GM21737 (cell line): Measurements from ENCODE around the gene ARHGEF16.

Experiments
- ATAC-seq: cut with Tn5 transposase; IDR thresholded peaks from one replicate; pipeline ENCODE4 v1.9.1; 2021; ENCODE audit warnings: mild to moderate bottlenecking, moderate library complexity; ENCODE audit not compliant: unreplicated experiment

The ARHGEF16 gene

DNA sequence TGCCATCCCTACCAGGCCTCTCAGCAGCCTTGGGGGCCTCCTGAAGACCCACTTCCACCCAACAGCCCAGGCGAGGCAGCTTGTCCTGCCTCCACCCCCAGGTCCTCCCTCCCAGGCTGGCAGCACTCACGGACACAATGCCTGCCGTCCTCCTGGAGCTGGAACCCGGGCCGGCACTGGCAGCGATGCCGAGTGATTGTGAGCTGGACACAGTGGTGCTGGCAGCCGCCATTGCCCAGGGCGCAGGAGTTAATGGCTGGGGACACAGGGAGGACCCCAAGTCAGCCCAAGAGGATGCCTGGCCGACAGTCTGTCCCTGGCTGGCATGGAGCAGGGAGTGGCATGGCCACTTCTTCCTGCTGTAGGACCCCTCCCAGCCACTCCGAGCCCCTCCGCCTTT is 60.8 kb downstream of the ARHGEF16 start:
- no peak for ATAC-seq

- no peak for ATAC-seq
Observed at GRCh38 chr1:3515774-3516480, 61.5 kb downstream of the ARHGEF16 start.

GRCh38 chr1:3516481-3516869 is 62.0 kb downstream of the ARHGEF16 start:
- ATAC-seq = no peak

- no peak for ATAC-seq
Observed at GRCh38 chr1:3516911-3517675, 62.6 kb downstream of the ARHGEF16 start.

DNA sequence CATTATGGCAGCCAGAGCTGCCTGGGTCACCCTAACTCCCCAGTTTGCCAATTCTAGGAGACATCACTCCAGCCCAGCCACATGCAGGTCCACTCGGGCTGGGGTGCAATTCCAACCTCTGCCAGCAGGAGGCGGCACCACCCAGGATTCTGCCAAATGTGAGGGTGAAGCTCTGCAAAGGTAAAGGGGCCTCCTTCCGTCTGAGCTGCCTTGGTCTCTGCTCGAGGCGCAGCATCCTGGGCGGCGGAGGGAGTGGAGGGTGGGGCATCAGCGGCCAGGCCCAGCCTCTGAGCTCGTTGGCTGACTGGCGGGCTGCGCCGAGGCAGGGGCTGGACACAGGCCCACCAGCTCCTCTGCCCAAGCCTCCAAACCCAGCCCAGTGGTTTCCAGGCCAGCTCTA is 63.8 kb downstream of the ARHGEF16 start:
- ATAC-seq = no peak

DNA sequence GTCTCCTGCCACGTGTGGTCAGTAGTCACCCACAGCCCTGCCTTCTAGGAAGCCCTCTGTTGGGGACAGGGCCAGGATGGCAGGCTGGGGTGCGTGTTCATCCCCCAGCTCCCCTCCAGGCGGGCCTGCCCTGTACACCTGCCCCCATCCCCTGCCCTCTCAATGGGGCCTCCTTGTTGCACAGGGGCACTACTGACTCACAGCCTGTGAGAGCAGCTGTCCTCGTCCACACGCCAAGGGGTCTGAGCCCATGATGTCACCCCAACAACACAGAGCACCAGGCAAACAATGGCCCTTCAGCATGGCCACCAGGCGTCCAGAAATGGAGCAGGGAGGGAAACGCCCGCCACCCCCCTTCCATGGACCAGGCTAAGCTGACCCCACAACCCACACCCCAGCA is 64.3 kb downstream of the ARHGEF16 start:
- ATAC-seq = no peak

DNA sequence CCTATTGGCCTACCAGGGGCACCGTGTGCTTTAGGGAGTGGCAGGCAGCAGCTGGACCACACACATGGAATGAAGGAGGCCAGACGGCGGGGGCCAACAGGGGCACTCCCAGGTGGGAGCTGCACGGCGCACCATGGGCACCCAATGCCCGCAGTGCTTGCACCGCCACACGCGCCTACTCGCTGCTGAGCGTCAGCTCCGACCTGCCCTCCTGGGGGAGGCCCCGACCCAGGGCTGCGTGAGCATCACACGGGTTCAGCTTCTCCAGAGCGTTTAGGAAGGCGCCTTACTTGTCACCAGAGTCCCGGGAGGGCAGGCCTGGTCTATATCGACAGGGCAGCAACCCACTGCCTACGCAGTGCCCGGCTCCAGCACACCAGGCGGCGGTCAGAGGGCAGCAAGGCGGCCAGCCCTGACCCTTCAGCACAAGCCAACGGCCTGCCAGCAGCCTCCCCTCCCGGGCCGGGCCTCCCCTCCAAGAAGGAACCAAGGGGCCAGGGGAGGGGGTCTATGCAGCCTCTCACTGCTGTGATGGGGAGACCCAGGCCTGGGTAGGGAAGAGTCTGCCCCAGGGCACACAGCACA is 64.9 kb downstream of the ARHGEF16 start:
- ATAC-seq = no peak

DNA sequence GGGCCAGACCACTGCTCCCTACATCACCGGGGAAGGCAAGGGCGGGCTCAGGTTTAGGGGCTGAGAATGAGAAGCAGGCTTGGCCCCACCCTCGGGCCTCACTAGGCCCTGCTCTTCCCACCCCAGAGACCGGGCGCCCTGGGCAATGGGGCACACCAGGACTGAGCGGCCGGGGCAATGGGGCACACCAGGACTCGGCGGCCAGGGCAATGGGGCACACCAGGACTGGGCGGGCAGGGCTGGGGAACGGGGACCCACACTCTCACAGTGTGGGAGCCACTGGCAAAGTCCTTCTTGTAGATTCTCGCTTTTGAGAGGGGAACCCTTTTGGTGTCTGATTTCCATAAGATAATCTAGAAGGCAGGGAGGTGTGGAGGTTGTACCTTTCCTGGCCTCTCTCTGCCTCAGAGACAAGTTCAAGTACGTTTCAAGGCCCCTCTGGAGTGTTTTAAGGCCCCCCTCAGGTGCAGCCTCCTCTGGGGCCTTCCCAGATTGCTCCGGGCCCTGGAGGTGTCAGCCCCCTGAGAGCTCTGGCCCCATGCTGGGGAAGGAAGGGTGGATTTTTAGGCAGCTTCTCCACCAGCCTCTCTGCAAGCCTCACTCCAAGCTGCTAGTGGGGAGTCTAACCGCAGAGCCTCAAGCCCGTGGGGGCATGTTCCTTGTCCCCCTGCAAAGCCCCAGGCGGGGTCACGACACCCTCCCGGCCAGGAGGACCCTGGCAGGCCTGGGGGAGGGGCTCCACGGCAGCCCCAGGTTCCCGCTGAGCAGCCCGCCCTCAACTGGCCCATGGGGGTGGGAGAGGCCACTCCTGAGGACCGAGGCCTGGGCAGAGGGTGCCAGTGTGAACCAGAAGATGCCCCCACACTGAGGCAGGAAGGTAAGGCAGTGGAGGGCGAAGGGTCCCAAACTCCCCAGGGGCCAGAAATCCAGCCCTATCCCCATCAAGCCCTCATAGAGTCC is 66.2 kb downstream of the ARHGEF16 start:
- ATAC-seq = no peak

DNA sequence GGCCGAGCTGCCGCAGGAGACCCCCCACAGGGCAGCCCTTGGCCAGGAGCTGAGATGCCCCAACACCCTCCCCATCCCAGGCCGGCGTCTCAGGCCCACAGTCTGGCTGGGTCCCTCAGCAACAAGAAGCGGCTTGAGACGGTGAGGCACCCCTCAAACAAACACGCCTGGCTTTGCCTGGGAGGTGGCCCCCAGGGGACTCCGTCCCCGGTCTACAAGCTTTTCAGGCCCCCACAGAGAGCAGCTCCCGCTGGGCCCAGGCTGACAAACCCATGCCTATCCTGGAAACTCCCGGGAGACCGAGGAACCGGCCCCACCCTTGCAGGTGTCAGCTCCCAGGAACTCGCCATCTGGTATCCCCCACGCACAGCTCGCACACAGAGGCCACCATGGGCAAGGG is 67.0 kb downstream of the ARHGEF16 start:
- ATAC-seq = no peak

GRCh38 chr1:3522112-3522511 is 67.6 kb downstream of the ARHGEF16 start:
- no peak for ATAC-seq

- no peak for ATAC-seq
Observed at GRCh38 chr1:3522564-3523265, 68.2 kb downstream of the ARHGEF16 start.

- ATAC-seq = no peak
Observed at GRCh38 chr1:3523980-3524379, 69.5 kb downstream of the ARHGEF16 start.

DNA sequence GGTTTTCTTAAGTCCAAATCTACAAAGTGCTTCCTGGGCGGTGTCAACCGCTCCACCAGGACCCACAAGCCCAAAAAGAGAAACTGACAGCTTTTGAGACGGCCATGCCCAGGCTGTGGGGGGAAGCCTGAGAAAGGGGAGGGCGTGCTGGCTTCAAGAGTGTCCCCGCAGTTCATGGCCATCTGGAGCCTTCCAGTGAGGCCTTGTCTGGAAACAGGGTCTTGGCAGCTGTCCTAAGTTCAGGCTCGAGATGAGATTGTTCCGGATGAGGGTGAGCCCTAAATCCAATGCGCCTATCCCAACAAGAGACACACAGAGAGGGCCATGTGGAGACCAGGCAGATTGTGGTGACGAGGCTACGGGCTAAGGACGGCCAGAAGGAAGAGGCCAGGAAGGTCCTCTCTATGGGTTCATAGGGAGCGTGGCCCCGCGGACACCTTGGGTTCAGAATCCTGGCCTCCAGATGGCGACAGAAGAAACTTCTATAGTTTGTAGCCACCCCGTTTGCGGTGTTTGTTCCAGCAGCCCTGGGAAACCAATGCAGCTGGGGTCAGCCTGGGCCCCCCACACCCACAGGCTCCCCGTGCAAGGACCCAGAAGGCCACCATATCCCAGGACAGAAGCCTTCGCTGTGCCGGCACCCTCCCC is 70.2 kb downstream of the ARHGEF16 start:
- ATAC-seq = no peak

GRCh38 chr1:3525551-3526482 is 71.4 kb downstream of the ARHGEF16 start:
- no peak for ATAC-seq

DNA sequence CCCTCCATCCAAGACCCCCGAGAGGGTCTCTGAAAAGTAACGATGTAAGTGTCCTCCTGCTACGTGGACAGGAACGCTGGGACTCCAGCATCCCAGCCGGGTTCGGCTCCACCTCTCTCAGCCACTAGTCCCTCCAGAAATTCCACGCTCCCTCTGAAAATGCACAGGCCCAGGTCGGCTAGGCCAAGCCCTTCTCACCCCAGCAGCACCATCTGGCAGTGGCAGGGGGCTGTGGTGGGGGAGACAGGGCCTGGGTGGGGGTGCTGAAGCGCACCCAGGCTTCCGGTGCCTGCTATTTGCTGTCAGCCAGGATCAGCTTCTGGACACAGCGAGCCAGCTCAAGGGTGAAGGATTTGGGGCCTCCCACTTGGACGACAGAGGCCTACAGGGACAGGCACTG is 73.3 kb downstream of the ARHGEF16 start:
- no peak for ATAC-seq

DNA sequence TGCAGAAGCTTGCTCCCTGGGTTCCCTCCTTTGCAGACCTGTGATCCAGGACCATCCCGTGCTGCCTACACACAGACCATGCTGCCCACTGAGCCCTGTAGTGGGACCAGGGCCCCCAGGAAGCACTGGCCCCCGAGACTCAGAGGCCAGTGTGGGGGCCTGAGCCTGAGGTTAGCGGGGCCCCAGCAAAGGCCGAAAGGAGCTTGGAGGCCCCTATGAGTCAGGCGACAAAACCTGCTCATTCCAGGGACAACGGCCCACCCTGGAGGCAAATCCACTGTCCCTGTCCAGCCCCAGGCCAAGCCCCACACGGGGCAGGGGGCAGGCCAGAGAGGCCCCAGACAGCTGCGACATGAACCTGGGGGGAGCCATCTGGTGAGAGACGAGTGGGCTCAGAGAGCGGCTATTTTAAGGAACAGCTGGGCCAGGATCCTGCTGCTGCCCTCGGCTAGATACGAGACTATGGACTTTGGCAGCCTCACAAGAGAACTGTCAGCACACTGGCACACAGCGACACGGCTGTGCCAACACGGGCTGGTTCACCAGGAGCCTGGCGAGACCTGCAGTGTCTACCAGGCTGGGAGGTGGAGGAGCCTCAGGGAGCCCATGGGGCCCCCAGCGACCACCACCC is 74.7 kb downstream of the ARHGEF16 start:
- no peak for ATAC-seq

GRCh38 chr1:3530086-3530925 is 75.8 kb downstream of the ARHGEF16 start:
- ATAC-seq = no peak
